ENCODE data around the gene C2CD4B. TPM values are rescaled to one million over a fixed set of nuclear protein-coding genes. Genes with fewer than 3 reads are reported as not detected.

The C2CD4B gene, protein sequence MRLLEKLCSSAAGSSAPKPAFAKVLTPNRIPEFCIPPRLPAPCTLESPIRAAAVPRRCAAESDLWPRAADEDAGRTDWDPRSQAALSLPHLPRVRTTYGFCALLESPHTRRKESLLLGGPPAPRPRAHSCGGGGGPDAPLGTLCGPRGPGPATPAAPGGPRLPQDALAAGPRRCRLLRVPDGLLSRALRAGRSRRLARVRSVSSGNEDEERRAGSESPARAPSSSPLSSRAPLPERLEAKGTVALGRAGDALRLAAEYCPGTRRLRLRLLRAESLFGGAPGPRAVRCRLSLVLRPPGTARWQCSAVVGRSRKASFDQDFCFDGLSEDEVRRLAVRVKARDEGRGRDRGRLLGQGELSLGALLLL
- not detected for total RNA-seq (2021; fragmentation: NEBNext Ultra II Directional; extraction: Animal tissue kit (Norgen Biotek cat#: 25700))
- long read RNA-seq = 0 reads

- TF ChIP-seq, protein P1, sequence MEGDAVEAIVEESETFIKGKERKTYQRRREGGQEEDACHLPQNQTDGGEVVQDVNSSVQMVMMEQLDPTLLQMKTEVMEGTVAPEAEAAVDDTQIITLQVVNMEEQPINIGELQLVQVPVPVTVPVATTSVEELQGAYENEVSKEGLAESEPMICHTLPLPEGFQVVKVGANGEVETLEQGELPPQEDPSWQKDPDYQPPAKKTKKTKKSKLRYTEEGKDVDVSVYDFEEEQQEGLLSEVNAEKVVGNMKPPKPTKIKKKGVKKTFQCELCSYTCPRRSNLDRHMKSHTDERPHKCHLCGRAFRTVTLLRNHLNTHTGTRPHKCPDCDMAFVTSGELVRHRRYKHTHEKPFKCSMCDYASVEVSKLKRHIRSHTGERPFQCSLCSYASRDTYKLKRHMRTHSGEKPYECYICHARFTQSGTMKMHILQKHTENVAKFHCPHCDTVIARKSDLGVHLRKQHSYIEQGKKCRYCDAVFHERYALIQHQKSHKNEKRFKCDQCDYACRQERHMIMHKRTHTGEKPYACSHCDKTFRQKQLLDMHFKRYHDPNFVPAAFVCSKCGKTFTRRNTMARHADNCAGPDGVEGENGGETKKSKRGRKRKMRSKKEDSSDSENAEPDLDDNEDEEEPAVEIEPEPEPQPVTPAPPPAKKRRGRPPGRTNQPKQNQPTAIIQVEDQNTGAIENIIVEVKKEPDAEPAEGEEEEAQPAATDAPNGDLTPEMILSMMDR (IDR thresholded peaks at IDR 0.05) = no peak
- Mint-ChIP-seq H3K4me3 (no peak within 1 kb of the TSS), H3K27me3 (ENCODE audit: insufficient read depth) (peaks cover 57% of the 10 kb centered on the region), H3K9me3 (no peaks in the 10 kb centered on the region), H3K36me3 (ENCODE audit: low read depth) (no peaks in the 10 kb centered on the region), H3K4me1 (ENCODE audit: low read depth) (0 out of 2 replicates have a peak, but pooled peaks cover 5% of the 10 kb centered on the region), H3K27ac (no peak within 1 kb of the TSS)
- no peak for DNase-seq
Observed at GRCh38 chr15:62165104-62165792, at the start of gene C2CD4B. TSS of gene C2CD4B (minus strand) at chr15:62165285. CDS start at chr15:62164984, 301 bp downstream.

GRCh38 chr15:62212741-62213140, 47.7 kb upstream of the C2CD4B start:
- Mint-ChIP-seq H3K27ac (no peak overlapping the region), H3K4me3 (no peak overlapping the region), H3K9me3 (peaks cover 27% of the 10 kb centered on the region), H3K27me3 (ENCODE audit: insufficient read depth) (peaks cover 22% of the 10 kb centered on the region), H3K4me1 (ENCODE audit: low read depth) (no peaks in the 10 kb centered on the region), H3K36me3 (ENCODE audit: low read depth) (no peaks in the 10 kb centered on the region)
- TF ChIP-seq, protein P1 (IDR thresholded peaks at IDR 0.05) = no peak
- no peak for DNase-seq

GRCh38 chr15:62211348-62211747, 46.3 kb upstream of the C2CD4B start:
- Mint-ChIP-seq H3K36me3 (ENCODE audit: low read depth) (no peaks in the 10 kb centered on the region), H3K4me1 (ENCODE audit: low read depth) (no peaks in the 10 kb centered on the region), H3K9me3 (peaks cover 19% of the 10 kb centered on the region), H3K27me3 (ENCODE audit: insufficient read depth) (peaks cover 22% of the 10 kb centered on the region), H3K4me3 (no peak overlapping the region), H3K27ac (no peak overlapping the region)
- DNase-seq = no peak
- TF ChIP-seq, protein P1 (IDR thresholded peaks at IDR 0.05) = no peak

- no peaks in the 10 kb centered on the region for H3K36me3 Mint-ChIP-seq (ENCODE audit: low read depth)
- H3K27ac Mint-ChIP-seq = no peak overlapping the region
- no peak for DNase-seq
- H3K27me3 Mint-ChIP-seq (ENCODE audit: insufficient read depth) = peaks cover 27% of the 10 kb centered on the region
- TF ChIP-seq, protein P1 (IDR thresholded peaks at IDR 0.05) = no peak
- H3K4me1 Mint-ChIP-seq (ENCODE audit: low read depth) = no peaks in the 10 kb centered on the region
- H3K4me3 Mint-ChIP-seq = no peak overlapping the region
- peaks cover 14% of the 10 kb centered on the region; the same call in 1 of the 2 replicates for H3K9me3 Mint-ChIP-seq
Observed at GRCh38 chr15:62209821-62210220, 44.7 kb upstream of the C2CD4B start.

- H3K27me3 Mint-ChIP-seq (ENCODE audit: insufficient read depth) = peaks cover 30% of the 10 kb centered on the region
- no peak overlapping the region for H3K4me3 Mint-ChIP-seq
- no peak for DNase-seq
- no peak overlapping the region for H3K27ac Mint-ChIP-seq
- H3K9me3 Mint-ChIP-seq = peaks cover 14% of the 10 kb centered on the region; the same call in 1 of the 2 replicates
- H3K4me1 Mint-ChIP-seq (ENCODE audit: low read depth) = no peaks in the 10 kb centered on the region
- H3K36me3 Mint-ChIP-seq (ENCODE audit: low read depth) = no peaks in the 10 kb centered on the region
- TF ChIP-seq, protein P1 (IDR thresholded peaks at IDR 0.05) = no peak
Observed at GRCh38 chr15:62209322-62209721, 44.2 kb upstream of the C2CD4B start.

All from HFFc6 (cell line).